Measurements from ENCODE around the gene SEZ6L2.
"Not testable (repeated sequence)": the region's sequence is repeated elsewhere in the genome, so short reads cannot be mapped to it uniquely, and the experiment has no call there.

SEZ6L2 gene

GRCh38 chr16:29899516-29900101, at the start of gene SEZ6L2:
SEZ6L2 (minus strand) TSS chr16:29899550; CDS start chr16:29899019, 531 bp downstream.
- DNase-seq = no peak

- DNase-seq = no peak
These were observed 48.5 kb upstream of the SEZ6L2 start for GRCh38 chr16:29947897-29948296.

- DNase-seq = no peak
These were observed 44.8 kb upstream of the SEZ6L2 start for GRCh38 chr16:29943846-29944799.

- no peak for DNase-seq
These were observed 41.3 kb upstream of the SEZ6L2 start for GRCh38 chr16:29940656-29941055.

GRCh38 chr16:29931750-29932149, 32.4 kb upstream of the SEZ6L2 start:
- not testable (repeated sequence) for DNase-seq

GRCh38 chr16:29927070-29927905, 27.9 kb upstream of the SEZ6L2 start:
- no peak for DNase-seq

GRCh38 chr16:29926711-29927052, 27.3 kb upstream of the SEZ6L2 start:
- no peak for DNase-seq

GRCh38 chr16:29925781-29926710, 26.7 kb upstream of the SEZ6L2 start, which contains the start of gene KCTD13:
KCTD13 (minus strand) TSS chr16:29926226; CDS start chr16:29926033, 193 bp downstream.
- DNase-seq = peak; percentile 79

- no peak for DNase-seq
These were observed 25.9 kb upstream of the SEZ6L2 start for GRCh38 chr16:29925105-29925756.

GRCh38 chr16:29922986-29923501, 23.7 kb upstream of the SEZ6L2 start:
- no peak for DNase-seq

GRCh38 chr16:29922326-29922725, 23.0 kb upstream of the SEZ6L2 start:
- no peak for DNase-seq

- no peak for DNase-seq
These were observed 21.7 kb upstream of the SEZ6L2 start for GRCh38 chr16:29921034-29921385.

GRCh38 chr16:29920288-29921033, 21.1 kb upstream of the SEZ6L2 start:
- DNase-seq = no peak

- DNase-seq = no peak
These were observed 17.6 kb upstream of the SEZ6L2 start for GRCh38 chr16:29916979-29917378.

GRCh38 chr16:29915590-29916247, 16.4 kb upstream of the SEZ6L2 start:
- DNase-seq = no peak

- DNase-seq = no peak
These were observed 14.2 kb upstream of the SEZ6L2 start for GRCh38 chr16:29913514-29913913.

- no peak for DNase-seq
These were observed 12.7 kb upstream of the SEZ6L2 start for GRCh38 chr16:29912087-29912486.

GRCh38 chr16:29911676-29912010, 12.3 kb upstream of the SEZ6L2 start:
- DNase-seq = no peak

- no peak for DNase-seq
These were observed 11.7 kb upstream of the SEZ6L2 start for GRCh38 chr16:29910819-29911675.

Data from activated naive CD4-positive, alpha-beta T cell treated with anti-CD3 and anti-CD28 coated beads, Interleukin-2, amount 50 U/mL, for 16 hours (primary cell).